T-cell (primary cell): ENCODE measurements around the gene CSK. TPM values are rescaled to one million over a fixed set of nuclear protein-coding genes. Genes with fewer than 3 reads are reported as not detected.

Experiments used
- ATAC-seq, 4 experiments: fragments of 200-7000 bp in 3 of 4; fragments of 150-1000 bp in 1 of 4; cut with Tn5 transposase; replicated peaks in 1 of 4; 1 replicate in 3 of 4; 2 replicates in 1 of 4; pipeline ENCODE4 v1.10.0; 2021; ENCODE audit warnings: moderate library complexity in 3 of 4, mild to moderate bottlenecking in 2 of 4, moderate number of reproducible peaks in 1 of 4
- CTCF ChIA-PET, 2 donors: fragments of 300-600 bp; sonication (Branson Sonifier 250); formaldehyde crosslinking; loops; one replicate each; lab custom pipeline; 2022; ENCODE audit warnings: antibody characterized with exemption in 2 of 2; lab: Charles Lee
- POLR2A ChIA-PET, 2 donors: fragments of 300-600 bp; sonication (Branson Sonifier 250); formaldehyde crosslinking; loops; one replicate each; lab custom pipeline; 2022; ENCODE audit warnings: antibody characterized with exemption in 2 of 2; lab: Charles Lee
- DNase-seq, 35 experiments: peaks; one replicate each; pipeline versions ENCODE4 v3.0.0 to v3.0.0-alpha.2; 2013 to 2023
- H3K27ac ChIP-seq: one replicate; pipeline ENCODE4 v1.5.1; 2013; ENCODE audit warnings: low read length
- H3K27me3 ChIP-seq, 2 experiments: replicated peaks in 1 of 2; 1 replicate in 1 of 2; 2 replicates in 1 of 2; pipeline versions ENCODE4 v1.6.1 to v1.7.0; 2013; ENCODE audit warnings: low read length in 1 of 2, mixed read lengths in 1 of 2; ENCODE audit not compliant: control insufficient read depth in 2 of 2, insufficient read depth in 2 of 2; ENCODE audit errors: extremely low read depth in 1 of 2
- H3K36me3 ChIP-seq, 2 donors: 1 replicate in 1 of 2; 2 replicates in 1 of 2; pipeline versions ENCODE4 v1.6.1 to v1.7.0; 2013; ENCODE audit warnings: low read length in 1 of 2; ENCODE audit not compliant: control insufficient read depth in 2 of 2, insufficient read depth in 1 of 2; ENCODE audit errors: extremely low read depth in 1 of 2
- H3K4me1 ChIP-seq, 2 experiments: 1 replicate in 1 of 2; 2 replicates in 1 of 2; pipeline versions ENCODE4 v1.6.1 to v1.7.0; 2013; ENCODE audit warnings: low read length in 2 of 2, mixed read lengths in 1 of 2; ENCODE audit not compliant: insufficient read depth in 2 of 2, control insufficient read depth in 1 of 2; ENCODE audit errors: extremely low read depth in 1 of 2
- H3K4me3 ChIP-seq, 2 donors: 1 replicate in 1 of 2; 2 replicates in 1 of 2; pipeline versions ENCODE4 v1.5.1 to v1.7.0; 2013; ENCODE audit warnings: mild to moderate bottlenecking in 2 of 2, low read length in 1 of 2, moderate library complexity in 1 of 2; ENCODE audit not compliant: control insufficient read depth in 1 of 2; ENCODE audit errors: extremely low read depth in 1 of 2
- H3K9me3 ChIP-seq: 2 replicates; pipeline ENCODE4 v1.7.0; 2013
- H3K27ac Mint-ChIP-seq, 2 donors: one replicate each; pipeline ENCODE4 v1.8.0; 2020 to 2021; ENCODE audit warnings: mild to moderate bottlenecking in 2 of 2, mixed read lengths in 2 of 2
- H3K27me3 Mint-ChIP-seq, 2 donors: one replicate each; pipeline ENCODE4 v1.8.0; 2021 to 2022; ENCODE audit warnings: mixed read lengths in 2 of 2
- H3K36me3 Mint-ChIP-seq: one replicate; pipeline ENCODE4 v1.8.0; 2021; ENCODE audit warnings: mixed read lengths
- H3K4me1 Mint-ChIP-seq, 3 donors: one replicate each; pipeline ENCODE4 v1.8.0; 2020 to 2022; ENCODE audit warnings: mixed read lengths in 3 of 3, mild to moderate bottlenecking in 1 of 3
- H3K4me3 Mint-ChIP-seq, 3 donors: one replicate each; pipeline ENCODE4 v1.8.0; 2020 to 2022; ENCODE audit warnings: mild to moderate bottlenecking in 3 of 3, mixed read lengths in 3 of 3, moderate library complexity in 3 of 3
- H3K9me3 Mint-ChIP-seq, 3 donors: one replicate each; pipeline ENCODE4 v1.8.0; 2020 to 2022; ENCODE audit warnings: mixed read lengths in 3 of 3
- WGBS: methylation state at CpG from one replicate; pipeline ENCODE4 v1.1.5; 2013; ENCODE audit warnings: missing lambda C conversion rate; ENCODE audit not compliant: insufficient coverage; 5-methylcytosine and 5-hydroxymethylcytosine counted together
- total RNA-seq, 35 experiments: library from RNA in 6 of 35; stranded (reverse) in 6 of 35; fragments of 120-200 nt in 1 of 35; gene quantifications; one replicate each; pipeline versions ENCODE4 v1.2.1 to v1.2.4 and lab custom pipeline; 2013 to 2026

Gene CSK
- total RNA-seq, 5 donors from 2014 or later (not counting 1 experiment from before 2014, with no cell fraction given), result 198 to 296 (median 271) TPM

DNA sequence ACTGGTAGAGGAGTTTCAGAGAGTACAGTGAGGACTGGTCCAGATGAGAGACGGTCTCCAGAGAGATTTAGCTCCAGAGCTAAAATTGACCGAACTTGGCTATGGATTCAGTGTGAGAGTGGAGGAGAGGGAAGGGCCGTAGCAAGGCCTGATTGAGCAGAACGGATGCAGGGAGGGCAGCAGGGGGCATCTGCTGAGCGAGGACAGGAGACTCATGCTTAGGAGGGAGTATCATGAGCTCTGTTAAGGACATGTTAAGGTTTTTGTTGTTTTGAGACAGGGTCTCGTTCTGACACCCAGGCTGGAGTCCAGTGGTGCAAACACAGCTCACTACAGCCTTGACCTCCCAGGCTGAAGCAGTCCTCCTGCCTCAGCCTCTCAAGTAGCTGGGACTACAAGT is 23.1 kb downstream of the CSK start:
- POLR2A ChIA-PET, result no interaction called here

DNA sequence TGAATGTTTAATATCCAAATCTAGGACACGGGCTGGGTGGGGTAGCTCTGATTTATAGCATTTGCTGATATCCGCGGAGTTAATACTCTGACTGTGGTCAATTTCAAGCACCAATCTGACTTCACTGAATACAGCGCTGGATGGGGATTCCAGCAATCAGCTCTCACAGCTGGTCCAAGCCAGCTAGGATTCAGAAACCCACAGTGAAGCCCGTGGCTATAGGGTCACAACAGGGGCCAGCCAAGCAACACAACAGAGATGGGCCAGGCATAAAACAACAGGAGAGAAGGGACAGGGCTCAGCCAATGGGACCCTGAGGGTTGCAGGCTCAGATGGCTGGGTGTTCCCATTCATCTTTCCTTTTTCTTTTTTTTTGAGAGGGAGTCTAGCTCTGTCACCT is 25.4 kb downstream of the CSK start:
- Mint-ChIP-seq H3K27ac (peak overlapping the region; percentile 77 to 93), H3K36me3 (peaks cover 5% of the 10 kb centered on the region)

More for the DNA sequence above, 23.1 kb downstream of the CSK start:
- ATAC-seq, result no peak
- H3K27me3 ChIP-seq, result no peaks in the 10 kb centered on the region
- WGBS, result 85% methylated on average over 6 of the region's 6 CpGs
- no peak overlapping the region for H3K4me3 ChIP-seq
- peaks cover 12% of the 10 kb centered on the region for H3K36me3 Mint-ChIP-seq
- H3K27me3 Mint-ChIP-seq, result no peaks in the 10 kb centered on the region
- CTCF ChIA-PET, result interaction anchor here in 1 of 2 donors (1.2 to 1.7 kb wide), 2 partner anchors 27 to 35 kb away, joined by 6 read pairs; no protein-coding TSS in a partner anchor
- H3K4me3 Mint-ChIP-seq, result no peak overlapping the region
- H3K9me3 ChIP-seq, result no peaks in the 10 kb centered on the region
- peaks cover 7 to 37% of the 10 kb centered on the region in 2 experiments for H3K4me1 ChIP-seq
- H3K9me3 Mint-ChIP-seq, result no peaks in the 10 kb centered on the region
- no peak for DNase-seq
- H3K27ac Mint-ChIP-seq, result peak overlapping the region; percentile 44 to 77
- H3K27ac ChIP-seq, result no peak overlapping the region
- peaks cover 12 to 47% of the 10 kb centered on the region in 2 donors for H3K36me3 ChIP-seq
- H3K4me1 Mint-ChIP-seq, result peaks cover 32 to 38% (median 37%) of the 10 kb centered on the region in 3 donors

DNA sequence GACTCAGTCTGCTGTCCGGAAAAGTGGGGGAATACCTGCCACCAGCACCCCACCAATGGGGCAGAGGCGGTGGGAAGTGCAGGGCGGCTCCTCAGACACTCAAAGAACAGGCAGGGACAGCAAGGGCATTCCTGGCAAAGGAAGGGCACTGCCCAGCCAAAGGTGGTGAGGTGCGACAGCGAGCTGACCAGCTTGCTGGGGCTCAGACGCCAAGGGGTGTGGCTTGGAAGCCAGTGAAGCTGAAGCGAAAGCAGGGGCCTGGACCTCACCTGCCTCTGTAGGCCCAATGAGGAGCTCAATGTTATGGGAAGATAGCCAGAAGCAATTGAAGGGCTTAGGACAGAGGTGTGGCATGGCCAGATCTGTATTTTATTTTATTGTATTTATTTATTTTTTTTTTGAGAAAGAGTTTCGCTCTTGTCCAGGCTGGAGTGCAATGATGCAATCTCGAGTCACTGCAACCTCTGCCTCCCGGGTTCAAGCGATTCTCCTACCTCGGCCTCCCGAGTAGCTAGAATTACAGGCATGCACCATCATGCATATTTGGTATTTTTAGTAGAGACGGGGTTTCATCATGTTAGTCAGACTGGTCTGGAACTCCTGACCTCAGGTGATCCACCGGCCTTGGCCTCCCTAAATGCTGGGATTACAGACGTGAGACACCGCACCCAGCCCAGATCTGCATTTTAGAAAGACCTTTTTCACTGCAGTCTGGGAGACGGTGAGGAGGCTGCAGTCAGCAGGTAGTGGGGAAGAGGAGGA is 26.4 kb downstream of the CSK start:
- Histone ChIP-seq H3K27ac (peak overlapping the region; percentile 52), H3K27me3 (no peaks in the 10 kb centered on the region), H3K4me3 (no peak overlapping the region), H3K9me3 (no peaks in the 10 kb centered on the region), H3K36me3 (peaks cover 0 to 14% of the 10 kb centered on the region in 2 donors), H3K4me1 (peaks cover 6 to 29% of the 10 kb centered on the region in 2 experiments)
- POLR2A ChIA-PET, result interaction anchor here in 1 of 2 donors (0.5 kb wide), 1 partner anchor 61 kb away, joined by 3 read pairs; no protein-coding TSS in a partner anchor
- no peak for DNase-seq
- Mint-ChIP-seq H3K4me1 (peaks cover 26 to 34% (median 32%) of the 10 kb centered on the region in 3 donors), H3K27ac (peak overlapping the region; percentile 77 to 90), H3K4me3 (no peak overlapping the region), H3K27me3 (no peaks in the 10 kb centered on the region), H3K9me3 (no peaks in the 10 kb centered on the region), H3K36me3 (peaks cover 5% of the 10 kb centered on the region)
- WGBS, result 89% methylated on average over 15 of the region's 18 CpGs
- ATAC-seq, result no peak
- CTCF ChIA-PET, result no interaction called here

More for the DNA sequence above, 25.4 kb downstream of the CSK start:
- H3K27ac ChIP-seq, result peak overlapping the region; percentile 3
- H3K4me1 Mint-ChIP-seq, result peaks cover 28 to 34% (median 32%) of the 10 kb centered on the region in 3 donors
- peaks cover 6 to 29% of the 10 kb centered on the region in 2 experiments for H3K4me1 ChIP-seq
- no peaks in the 10 kb centered on the region for H3K9me3 ChIP-seq
- peaks cover 0 to 23% of the 10 kb centered on the region in 2 donors for H3K36me3 ChIP-seq
- no peaks in the 10 kb centered on the region for H3K27me3 Mint-ChIP-seq
- H3K9me3 Mint-ChIP-seq, result no peaks in the 10 kb centered on the region
- DNase-seq (no peak), ATAC-seq (no peak)
- ChIA-PET POLR2A (interaction anchor here in 1 of 2 donors (0.7 kb wide), 1 partner anchor 85 kb away, joined by 5 read pairs; no protein-coding TSS in a partner anchor), CTCF (interaction anchor here in 1 of 2 donors (0.7 kb wide), 1 partner anchor 259 kb away, joined by 3 read pairs; no protein-coding TSS in a partner anchor)
- H3K27me3 ChIP-seq, result no peaks in the 10 kb centered on the region
- no peak overlapping the region for H3K4me3 Mint-ChIP-seq
- no peak overlapping the region for H3K4me3 ChIP-seq
- WGBS, result 90% methylated on average over 2 of the region's 5 CpGs

DNA sequence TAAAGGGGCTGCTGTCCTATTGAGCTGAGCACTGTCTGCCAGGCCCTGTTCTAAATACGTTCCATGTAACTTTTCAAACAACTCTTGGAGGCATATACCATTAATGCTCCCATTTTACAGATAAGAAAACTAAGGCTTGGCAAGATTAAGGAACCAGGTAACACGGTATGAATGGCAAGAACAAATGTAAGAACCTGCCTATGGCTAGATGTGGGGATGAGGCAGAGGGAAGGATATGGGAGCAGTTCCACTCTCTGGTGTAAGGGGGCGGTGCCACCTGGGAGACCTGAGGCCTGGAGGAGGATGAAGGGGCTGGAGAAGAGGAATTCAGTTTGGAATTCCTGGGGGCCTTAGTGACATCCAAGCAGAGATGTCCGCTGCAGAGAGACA is 27.0 kb downstream of the CSK start:
- Mint-ChIP-seq H3K27me3 (no peaks in the 10 kb centered on the region), H3K27ac (peak overlapping the region; percentile 68 to 71), H3K4me3 (no peak overlapping the region), H3K4me1 (peaks cover 26 to 34% (median 32%) of the 10 kb centered on the region in 3 donors), H3K9me3 (no peaks in the 10 kb centered on the region), H3K36me3 (peaks cover 4% of the 10 kb centered on the region)
- Histone ChIP-seq H3K9me3 (no peaks in the 10 kb centered on the region), H3K4me1 (peaks cover 6 to 29% of the 10 kb centered on the region in 2 experiments), H3K36me3 (peaks cover 0 to 8% of the 10 kb centered on the region in 2 donors), H3K27me3 (no peaks in the 10 kb centered on the region), H3K4me3 (no peak overlapping the region), H3K27ac (peak overlapping the region; percentile 34)
- ATAC-seq (no peak), DNase-seq (no peak)
- ChIA-PET POLR2A (no interaction called here), CTCF (no interaction called here)
- WGBS, result 63% methylated on average over 3 of the region's 4 CpGs

DNA sequence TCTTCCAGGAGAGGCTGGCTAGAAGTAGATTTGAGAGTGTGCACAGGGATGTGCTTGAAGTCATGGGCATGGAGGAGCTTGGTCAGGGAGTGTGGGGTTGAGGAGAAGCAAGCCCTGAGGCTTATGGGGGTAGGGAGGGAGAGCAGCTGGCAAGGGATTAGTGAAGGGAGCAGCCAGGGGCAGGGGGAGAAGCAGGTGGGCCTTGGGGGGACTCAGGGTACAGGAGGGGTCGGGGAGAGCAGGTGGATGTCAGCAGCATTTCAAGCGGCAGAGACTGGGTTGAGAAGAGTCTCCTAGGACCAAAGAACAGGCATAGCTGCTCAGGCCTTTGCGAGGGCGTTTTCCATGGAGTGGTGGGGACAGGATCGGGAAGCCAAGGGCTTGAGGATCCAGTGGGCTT is 27.4 kb downstream of the CSK start:
- H3K4me1 Mint-ChIP-seq, result peaks cover 26 to 34% (median 29%) of the 10 kb centered on the region in 3 donors
- no peak overlapping the region for H3K4me3 ChIP-seq
- 91% methylated on average over 4 of the region's 5 CpGs for WGBS
- H3K36me3 ChIP-seq, result peaks cover 0 to 4% of the 10 kb centered on the region in 2 donors
- peak overlapping the region; percentile 68 to 71 for H3K27ac Mint-ChIP-seq
- no peak for ATAC-seq
- no peaks in the 10 kb centered on the region for H3K9me3 ChIP-seq
- peaks cover under 1% of the 10 kb centered on the region for H3K36me3 Mint-ChIP-seq
- no peaks in the 10 kb centered on the region for H3K27me3 Mint-ChIP-seq
- ChIA-PET POLR2A (no interaction called here), CTCF (no interaction called here)
- no peaks in the 10 kb centered on the region for H3K27me3 ChIP-seq
- no peak for DNase-seq
- no peak overlapping the region for H3K4me3 Mint-ChIP-seq
- H3K4me1 ChIP-seq, result peaks cover 6 to 29% of the 10 kb centered on the region in 2 experiments
- peak overlapping the region; percentile 34 for H3K27ac ChIP-seq
- no peaks in the 10 kb centered on the region for H3K9me3 Mint-ChIP-seq

DNA sequence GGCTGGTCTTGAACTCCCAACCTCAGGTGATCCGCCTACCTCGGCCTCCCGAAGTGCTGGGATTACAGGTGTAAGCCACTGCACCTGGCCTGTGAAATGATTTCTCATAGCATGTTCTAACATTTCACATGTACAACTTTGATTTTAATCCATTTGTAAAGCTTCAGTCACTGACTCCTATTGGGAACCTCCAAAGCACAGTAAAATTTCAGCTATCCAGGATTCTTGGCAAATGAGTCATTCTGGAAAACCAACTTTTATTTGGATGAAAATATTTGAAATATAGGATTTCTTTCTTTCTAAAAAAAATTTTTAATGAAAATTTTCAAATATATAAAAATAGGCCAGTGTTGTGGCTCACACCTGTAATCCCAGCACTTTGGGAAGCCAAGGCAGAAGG is 28.1 kb downstream of the CSK start:
- Mint-ChIP-seq H3K4me1 (peaks cover 26 to 34% (median 27%) of the 10 kb centered on the region in 3 donors), H3K27ac (peak overlapping the region in 1 of 2 donors; percentile 72), H3K9me3 (no peaks in the 10 kb centered on the region), H3K27me3 (no peaks in the 10 kb centered on the region), H3K36me3 (no peaks in the 10 kb centered on the region), H3K4me3 (no peak overlapping the region)
- DNase-seq (no peak), ATAC-seq (no peak)
- ChIA-PET CTCF (interaction anchor here in 1 of 2 donors (0.8 kb wide), 1 partner anchor 176 kb away, joined by 3 read pairs; no protein-coding TSS in a partner anchor), POLR2A (no interaction called here)
- no peaks in the 10 kb centered on the region for H3K9me3 ChIP-seq
- H3K4me3 ChIP-seq, result no peak overlapping the region
- peaks cover 0 to 2% of the 10 kb centered on the region in 2 experiments for H3K27me3 ChIP-seq
- peaks cover 6 to 29% of the 10 kb centered on the region in 2 experiments for H3K4me1 ChIP-seq
- 93% methylated on average over 3 of the region's 3 CpGs for WGBS
- no peak overlapping the region for H3K27ac ChIP-seq
- peaks cover 0 to under 1% of the 10 kb centered on the region in 2 donors for H3K36me3 ChIP-seq
